Measurements from ENCODE around the gene SAMD5. TPM values are rescaled to one million over a fixed set of nuclear protein-coding genes. Genes with fewer than 3 reads are reported as not detected.

The SAMD5 gene
- total and polyA plus RNA-seq, 9 donors = 1.8 to 5.8 (median 2.2) TPM

DNA sequence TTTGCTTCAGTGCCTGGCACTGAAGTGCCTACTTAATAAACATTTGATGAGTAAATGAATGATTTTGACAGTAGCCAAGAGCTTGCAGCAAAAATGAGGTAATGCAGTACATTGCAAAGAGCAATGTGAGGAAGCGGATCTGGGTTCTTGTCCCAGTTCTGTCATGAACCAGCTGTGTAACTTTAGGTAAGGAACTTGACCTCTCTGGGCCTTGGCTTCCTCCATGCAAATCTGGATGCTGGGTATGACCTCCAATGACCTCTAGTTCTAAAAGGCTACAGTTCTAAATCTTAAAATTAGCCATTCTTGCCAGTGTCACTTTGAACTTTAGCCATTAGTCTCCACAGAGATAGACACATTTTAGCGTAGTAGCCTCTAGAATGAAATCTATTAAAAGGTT is 3.6 kb upstream of the SAMD5 start:
- Histone ChIP-seq H3K4me1 (ENCODE audit: control insufficient read depth, insufficient read depth, low read length) (peaks cover 14% of the 10 kb centered on the region), H3K36me3 (ENCODE audit: control insufficient read depth, insufficient read depth, low read length) (no peaks in the 10 kb centered on the region), H3K9me3 (replicated peaks; ENCODE audit: control insufficient read depth, low read depth, low read length) (no peaks in the 10 kb centered on the region), H3K27ac (ENCODE audit: low read length) (no peak overlapping the region), H3K27me3 (ENCODE audit: control insufficient read depth, insufficient read depth, low read length) (peaks cover 29% of the 10 kb centered on the region), H3K4me3 (ENCODE audit: low read length) (no peak overlapping the region)
- no peak for DNase-seq
- 100% methylated on average over 1 of the region's 2 CpGs for WGBS (ENCODE audit: insufficient coverage)

- under 1% methylated on average over 18 of the region's 30 CpGs for WGBS (ENCODE audit: insufficient coverage)
- H3K27me3 ChIP-seq (ENCODE audit: control insufficient read depth, insufficient read depth, low read length) = peaks cover 36% of the 10 kb centered on the region
These were observed 1.8 kb upstream of the SAMD5 start for GRCh38 chr6:147506704-147507114.

DNA sequence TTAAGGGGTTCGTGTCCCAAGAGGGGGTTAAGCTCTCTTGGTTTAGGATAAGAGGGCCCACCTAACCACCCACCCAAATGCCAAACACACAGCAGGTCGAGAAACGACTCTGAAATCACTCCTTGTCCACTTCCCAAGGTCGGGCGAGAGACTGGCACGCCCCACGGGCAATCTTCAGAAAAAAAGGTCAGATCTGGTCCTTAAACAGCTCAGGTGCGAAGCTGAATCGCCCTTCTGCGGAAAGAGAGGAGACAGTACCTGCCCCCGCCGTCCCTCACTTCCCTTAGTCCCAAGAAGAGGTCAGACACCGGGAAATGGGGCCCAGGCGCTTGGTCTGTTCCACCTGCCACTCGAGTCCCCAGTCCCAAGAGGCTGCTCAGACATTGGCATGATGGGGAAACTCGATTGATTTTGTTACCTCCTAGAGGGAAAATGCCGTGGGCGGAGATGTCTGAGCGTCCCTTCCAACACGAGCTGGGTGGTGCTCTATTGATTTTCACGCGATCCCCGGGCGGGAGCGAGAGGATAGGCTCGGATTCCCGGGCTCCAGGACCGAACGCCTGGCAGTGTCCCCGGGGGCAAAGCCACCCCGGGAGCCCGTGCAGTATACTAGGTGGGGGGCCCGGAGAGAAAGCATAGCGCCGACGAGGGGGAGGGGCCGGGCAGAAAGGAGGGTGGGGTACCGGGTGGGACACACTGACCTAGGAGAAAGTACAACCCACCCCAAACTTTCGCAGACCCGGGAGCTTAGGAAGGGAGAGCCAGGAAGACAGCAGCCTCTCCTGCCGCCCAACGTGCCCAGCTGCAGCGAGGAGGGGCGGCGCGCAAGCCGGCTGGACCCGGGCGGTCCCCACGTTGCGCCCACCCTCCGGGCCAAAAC is 1.1 kb upstream of the SAMD5 start:
- peak; percentile 35 for DNase-seq
- Histone ChIP-seq H3K4me1 (ENCODE audit: control insufficient read depth, insufficient read depth, low read length) (peaks cover 14% of the 10 kb centered on the region), H3K27me3 (ENCODE audit: control insufficient read depth, insufficient read depth, low read length) (peaks cover 36% of the 10 kb centered on the region), H3K9me3 (replicated peaks; ENCODE audit: control insufficient read depth, low read depth, low read length) (no peaks in the 10 kb centered on the region), H3K36me3 (ENCODE audit: control insufficient read depth, insufficient read depth, low read length) (no peaks in the 10 kb centered on the region), H3K27ac (ENCODE audit: low read length) (no peak overlapping the region), H3K4me3 (ENCODE audit: low read length) (peak overlapping the region; percentile 75)
- WGBS (ENCODE audit: insufficient coverage) = under 1% methylated on average over 39 of the region's 52 CpGs

More at GRCh38 chr6:147506704-147507114, 1.8 kb upstream of the SAMD5 start:
- peaks cover 14% of the 10 kb centered on the region for H3K4me1 ChIP-seq (ENCODE audit: control insufficient read depth, insufficient read depth, low read length)
- DNase-seq = peak; percentile 75
- H3K36me3 ChIP-seq (ENCODE audit: control insufficient read depth, insufficient read depth, low read length) = no peaks in the 10 kb centered on the region
- peak overlapping the region; percentile 75 for H3K4me3 ChIP-seq (ENCODE audit: low read length)
- no peaks in the 10 kb centered on the region for H3K9me3 ChIP-seq (replicated peaks; ENCODE audit: control insufficient read depth, low read depth, low read length)
- H3K27ac ChIP-seq (ENCODE audit: low read length) = no peak overlapping the region

GRCh38 chr6:147508866-147509608 is 547 bp downstream of the SAMD5 start:
- Histone ChIP-seq H3K27ac (ENCODE audit: low read length) (no peak overlapping the region), H3K36me3 (ENCODE audit: control insufficient read depth, insufficient read depth, low read length) (no peaks in the 10 kb centered on the region), H3K4me1 (ENCODE audit: control insufficient read depth, insufficient read depth, low read length) (peaks cover 14% of the 10 kb centered on the region), H3K9me3 (replicated peaks; ENCODE audit: control insufficient read depth, low read depth, low read length) (no peaks in the 10 kb centered on the region), H3K27me3 (ENCODE audit: control insufficient read depth, insufficient read depth, low read length) (peaks cover 42% of the 10 kb centered on the region), H3K4me3 (ENCODE audit: low read length) (peak overlapping the region; percentile 49)
- under 1% methylated on average over 72 of the region's 73 CpGs for WGBS (ENCODE audit: insufficient coverage)
- peak; percentile 14 for DNase-seq

- Histone ChIP-seq H3K4me3 (ENCODE audit: low read length) (no peak overlapping the region), H3K27me3 (ENCODE audit: control insufficient read depth, insufficient read depth, low read length) (peaks cover 42% of the 10 kb centered on the region), H3K27ac (ENCODE audit: low read length) (no peak overlapping the region), H3K9me3 (replicated peaks; ENCODE audit: control insufficient read depth, low read depth, low read length) (no peaks in the 10 kb centered on the region), H3K36me3 (ENCODE audit: control insufficient read depth, insufficient read depth, low read length) (no peaks in the 10 kb centered on the region), H3K4me1 (ENCODE audit: control insufficient read depth, insufficient read depth, low read length) (peaks cover 14% of the 10 kb centered on the region)
- DNase-seq = peak; percentile 15
- 59% methylated on average over 6 of the region's 7 CpGs for WGBS (ENCODE audit: insufficient coverage)
These were observed 1.4 kb downstream of the SAMD5 start for GRCh38 chr6:147509891-147510290.

DNA sequence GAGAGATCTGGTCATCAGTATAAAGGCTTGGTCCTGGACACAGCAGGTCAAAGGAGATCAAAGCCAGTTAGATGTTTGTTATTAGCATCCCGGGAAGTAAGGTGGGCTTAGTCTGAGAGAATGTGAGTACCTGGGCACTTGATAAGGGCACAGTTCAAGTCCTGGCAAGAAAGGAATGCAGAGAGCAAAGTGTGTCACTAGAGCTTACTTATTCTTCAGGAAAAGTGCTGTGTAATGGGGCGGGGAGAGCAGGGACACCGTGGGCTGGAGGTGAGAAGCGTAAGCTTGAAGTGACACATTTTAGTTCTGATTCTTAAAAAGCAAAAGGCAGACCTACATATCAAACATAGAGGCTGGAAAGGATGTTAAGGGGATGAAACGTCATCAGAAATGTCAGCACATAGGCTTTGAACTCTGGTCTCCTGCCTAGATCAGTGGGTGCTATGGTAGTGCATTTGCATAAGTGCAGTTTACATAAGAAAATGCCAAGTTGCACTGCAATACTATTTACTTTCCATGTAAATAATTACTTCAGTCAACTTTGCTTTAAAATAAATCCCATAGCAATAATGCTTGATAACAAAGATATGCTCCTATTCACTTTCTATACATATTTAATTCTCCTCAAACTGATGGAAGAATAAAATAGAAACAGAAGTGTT is 2.6 kb downstream of the SAMD5 start:
- no peak for DNase-seq
- WGBS (ENCODE audit: insufficient coverage) = 35% methylated on average over 2 of the region's 5 CpGs
- Histone ChIP-seq H3K36me3 (ENCODE audit: control insufficient read depth, insufficient read depth, low read length) (no peaks in the 10 kb centered on the region), H3K27ac (ENCODE audit: low read length) (no peak overlapping the region), H3K4me1 (ENCODE audit: control insufficient read depth, insufficient read depth, low read length) (peaks cover 14% of the 10 kb centered on the region), H3K27me3 (ENCODE audit: control insufficient read depth, insufficient read depth, low read length) (peaks cover 42% of the 10 kb centered on the region), H3K4me3 (ENCODE audit: low read length) (no peak overlapping the region), H3K9me3 (replicated peaks; ENCODE audit: control insufficient read depth, low read depth, low read length) (no peaks in the 10 kb centered on the region)

GRCh38 chr6:147514831-147515230 is 6.3 kb downstream of the SAMD5 start:
- no peaks in the 10 kb centered on the region for H3K36me3 ChIP-seq (ENCODE audit: control insufficient read depth, insufficient read depth, low read length)

DNA sequence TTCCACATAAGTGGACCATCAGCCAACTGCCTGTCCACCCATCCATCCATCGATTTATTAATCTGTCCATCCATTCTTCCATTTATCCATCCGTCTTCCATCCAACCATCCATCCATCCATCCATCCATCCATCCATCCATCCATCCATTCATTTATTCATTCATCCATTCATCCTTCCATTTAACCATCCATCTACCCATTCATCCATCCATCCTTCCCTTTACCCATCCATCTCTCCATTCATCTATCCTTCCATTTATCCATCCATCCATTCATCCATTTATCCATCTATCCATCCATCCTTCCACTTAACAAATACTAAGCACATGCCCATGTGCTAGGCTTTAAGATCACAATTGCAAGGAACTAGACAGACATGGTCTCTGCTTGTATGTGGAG is 6.8 kb downstream of the SAMD5 start:
- no peak for DNase-seq
- WGBS (ENCODE audit: insufficient coverage) = 98% methylated on average over 2 of the region's 2 CpGs

More at GRCh38 chr6:147514831-147515230, 6.3 kb downstream of the SAMD5 start:
- Histone ChIP-seq H3K27me3 (ENCODE audit: control insufficient read depth, insufficient read depth, low read length) (peaks cover 13% of the 10 kb centered on the region), H3K4me1 (ENCODE audit: control insufficient read depth, insufficient read depth, low read length) (no peaks in the 10 kb centered on the region), H3K27ac (ENCODE audit: low read length) (no peak overlapping the region), H3K9me3 (replicated peaks; ENCODE audit: control insufficient read depth, low read depth, low read length) (no peaks in the 10 kb centered on the region), H3K4me3 (ENCODE audit: low read length) (no peak overlapping the region)
- WGBS (ENCODE audit: insufficient coverage) = no CpG with 5 or more reads among the region's 2 CpGs
- peak; percentile 24 for DNase-seq

GRCh38 chr6:147522597-147522996 is 14.1 kb downstream of the SAMD5 start:
- WGBS (ENCODE audit: insufficient coverage) = 100% methylated on average over 1 of the region's 1 CpG

More for the DNA sequence above, 6.8 kb downstream of the SAMD5 start:
- Histone ChIP-seq H3K27me3 (ENCODE audit: control insufficient read depth, insufficient read depth, low read length) (peaks cover 9% of the 10 kb centered on the region), H3K27ac (ENCODE audit: low read length) (no peak overlapping the region), H3K9me3 (replicated peaks; ENCODE audit: control insufficient read depth, low read depth, low read length) (no peaks in the 10 kb centered on the region), H3K36me3 (ENCODE audit: control insufficient read depth, insufficient read depth, low read length) (no peaks in the 10 kb centered on the region), H3K4me1 (ENCODE audit: control insufficient read depth, insufficient read depth, low read length) (no peaks in the 10 kb centered on the region), H3K4me3 (ENCODE audit: low read length) (no peak overlapping the region)

More at GRCh38 chr6:147522597-147522996, 14.1 kb downstream of the SAMD5 start:
- DNase-seq = no peak
- H3K36me3 ChIP-seq (ENCODE audit: control insufficient read depth, insufficient read depth, low read length) = no peaks in the 10 kb centered on the region
- no peak overlapping the region for H3K4me3 ChIP-seq (ENCODE audit: low read length)
- H3K4me1 ChIP-seq (ENCODE audit: control insufficient read depth, insufficient read depth, low read length) = no peaks in the 10 kb centered on the region
- H3K27ac ChIP-seq (ENCODE audit: low read length) = no peak overlapping the region
- no peaks in the 10 kb centered on the region for H3K9me3 ChIP-seq (replicated peaks; ENCODE audit: control insufficient read depth, low read depth, low read length)
- H3K27me3 ChIP-seq (ENCODE audit: control insufficient read depth, insufficient read depth, low read length) = no peaks in the 10 kb centered on the region

Measured in muscle of leg (tissue), 11 donors.